GM18909 (cell line): ENCODE results near the gene CTNNBL1.

Experiments used
- ATAC-seq: cut with Tn5 transposase; IDR thresholded peaks from one replicate; pipeline ENCODE4 v1.9.1; 2021; ENCODE audit warnings: mild to moderate bottlenecking; ENCODE audit not compliant: unreplicated experiment, poor library complexity

CTNNBL1 gene

GRCh38 chr20:37773291-37773826 is 79.5 kb downstream of the CTNNBL1 start:
- no peak for ATAC-seq

GRCh38 chr20:37774156-37774555 is 80.3 kb downstream of the CTNNBL1 start:
- no peak for ATAC-seq

DNA sequence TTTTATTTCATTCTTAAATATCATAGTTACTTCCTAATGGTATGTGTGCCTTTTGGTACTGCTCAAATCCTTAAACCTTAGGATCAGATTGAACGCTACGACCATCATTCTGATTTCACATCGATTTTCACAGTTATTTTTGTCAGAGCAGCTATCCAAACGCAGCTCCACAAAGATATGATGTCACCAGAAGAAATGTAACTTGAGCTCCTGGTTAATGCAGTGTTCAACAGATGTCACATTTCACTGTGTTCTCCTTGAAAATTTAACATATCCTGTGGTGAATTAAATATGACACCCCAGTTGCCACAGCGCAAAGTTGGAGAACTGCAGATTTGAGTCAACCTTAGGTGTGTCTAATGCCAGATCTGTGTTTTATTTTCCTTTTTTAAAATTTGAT is 81.4 kb downstream of the CTNNBL1 start:
- no peak for ATAC-seq

DNA sequence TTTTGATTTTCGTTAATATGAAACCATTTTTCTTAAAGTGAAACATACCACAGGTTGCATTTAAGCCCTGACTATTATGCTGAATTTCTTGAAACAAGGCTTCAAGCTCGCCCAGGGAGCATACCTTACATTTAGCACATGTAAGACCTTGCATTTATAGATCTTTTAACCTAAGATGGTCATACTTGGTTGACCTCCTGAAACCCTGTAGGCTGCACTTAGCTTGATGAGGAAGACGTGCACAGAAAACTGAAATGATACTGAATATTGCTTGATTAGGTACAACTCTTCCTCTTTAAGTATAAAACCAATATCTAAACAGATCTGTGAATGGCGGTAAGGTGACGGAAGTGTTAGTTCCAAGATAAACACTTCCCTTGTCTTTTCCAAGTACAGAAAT is 82.2 kb downstream of the CTNNBL1 start:
- no peak for ATAC-seq

- no peak for ATAC-seq
Measured at GRCh38 chr20:37776526-37776925, 82.7 kb downstream of the CTNNBL1 start.

GRCh38 chr20:37777012-37777950 is 83.5 kb downstream of the CTNNBL1 start:
- no peak for ATAC-seq

DNA sequence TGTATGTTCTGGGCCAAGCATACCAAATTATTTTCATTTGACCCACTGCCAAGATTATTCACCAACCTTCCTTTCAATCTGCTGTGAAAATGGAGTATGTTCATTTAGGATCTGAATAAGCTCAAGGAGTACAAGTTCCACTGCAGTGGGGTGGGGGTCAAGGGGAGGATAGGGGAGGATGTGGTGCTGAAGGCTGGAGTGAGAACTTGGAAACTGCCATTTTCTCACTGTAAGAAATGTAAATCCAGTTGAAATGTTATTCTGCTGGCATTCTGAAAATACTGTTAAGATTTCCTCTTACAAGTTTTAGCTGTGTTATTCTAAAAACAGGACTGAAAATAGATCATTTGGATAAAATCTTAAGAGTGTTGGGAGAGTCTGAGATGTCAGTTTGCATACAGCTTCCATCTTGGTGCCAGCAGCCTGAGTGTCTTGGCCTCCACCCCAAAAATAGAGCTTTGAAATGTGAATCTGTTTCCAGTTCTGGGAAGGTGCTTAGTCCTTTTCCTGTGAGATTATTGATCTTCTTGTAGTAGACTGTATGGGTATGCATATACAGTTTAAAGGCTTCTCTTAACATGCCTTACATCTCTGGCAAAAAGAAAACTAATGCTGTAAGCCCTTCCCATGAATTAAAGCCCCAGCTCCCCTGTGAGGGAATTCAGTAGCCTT is 84.3 kb downstream of the CTNNBL1 start:
- no peak for ATAC-seq

DNA sequence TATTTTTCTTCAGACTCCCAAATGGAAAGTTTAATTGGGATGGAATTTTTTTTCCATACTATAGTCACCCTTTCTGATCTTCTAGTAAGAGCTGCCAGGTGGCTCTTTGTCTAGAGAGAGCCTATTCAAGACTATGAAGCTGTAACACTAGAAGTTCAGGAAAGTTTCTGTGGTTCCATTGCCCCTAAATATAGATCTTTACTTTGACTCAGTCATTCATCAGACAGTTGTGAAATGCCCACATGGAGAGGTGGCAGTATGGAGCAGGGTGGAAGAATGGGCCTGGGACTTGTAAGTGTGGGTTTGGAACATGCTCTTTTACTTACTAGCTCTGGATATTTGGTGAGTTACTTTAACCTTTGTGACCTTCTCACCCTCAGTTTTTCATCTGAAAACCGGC is 87.8 kb downstream of the CTNNBL1 start:
- ATAC-seq = no peak

GRCh38 chr20:37786043-37786442 is 92.2 kb downstream of the CTNNBL1 start:
- ATAC-seq = no peak

GRCh38 chr20:37789408-37789807 is 95.6 kb downstream of the CTNNBL1 start:
- no peak for ATAC-seq

- no peak for ATAC-seq
Measured at GRCh38 chr20:37790900-37791299, 97.1 kb downstream of the CTNNBL1 start.

- ATAC-seq = no peak
Measured at GRCh38 chr20:37796121-37796520, 102.3 kb downstream of the CTNNBL1 start.

DNA sequence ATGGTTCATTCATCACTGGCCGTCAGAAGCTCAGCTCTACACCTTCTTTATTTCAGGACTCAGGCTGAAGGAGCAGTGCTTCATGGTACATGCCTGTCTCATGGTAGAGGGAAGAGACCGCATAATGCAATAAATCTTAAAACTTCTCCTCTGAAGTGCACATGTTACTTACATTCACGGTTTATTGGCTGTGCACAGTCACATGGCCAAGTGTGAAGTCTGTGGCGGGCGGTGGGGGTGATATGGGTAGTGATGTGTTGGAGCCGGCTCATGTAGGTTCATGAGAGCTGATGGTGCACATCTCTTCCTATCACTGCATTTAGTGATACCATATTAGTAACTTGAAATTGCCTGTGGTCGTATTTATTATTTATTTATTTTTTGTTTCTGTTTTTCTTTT is 102.9 kb downstream of the CTNNBL1 start:
- no peak for ATAC-seq

GRCh38 chr20:37797669-37798175 is 103.9 kb downstream of the CTNNBL1 start:
- no peak for ATAC-seq

GRCh38 chr20:37798312-37798711 is 104.5 kb downstream of the CTNNBL1 start:
- no peak for ATAC-seq

GRCh38 chr20:37800618-37801017 is 106.8 kb downstream of the CTNNBL1 start:
- no peak for ATAC-seq

GRCh38 chr20:37801921-37802320 is 108.1 kb downstream of the CTNNBL1 start:
- no peak for ATAC-seq

DNA sequence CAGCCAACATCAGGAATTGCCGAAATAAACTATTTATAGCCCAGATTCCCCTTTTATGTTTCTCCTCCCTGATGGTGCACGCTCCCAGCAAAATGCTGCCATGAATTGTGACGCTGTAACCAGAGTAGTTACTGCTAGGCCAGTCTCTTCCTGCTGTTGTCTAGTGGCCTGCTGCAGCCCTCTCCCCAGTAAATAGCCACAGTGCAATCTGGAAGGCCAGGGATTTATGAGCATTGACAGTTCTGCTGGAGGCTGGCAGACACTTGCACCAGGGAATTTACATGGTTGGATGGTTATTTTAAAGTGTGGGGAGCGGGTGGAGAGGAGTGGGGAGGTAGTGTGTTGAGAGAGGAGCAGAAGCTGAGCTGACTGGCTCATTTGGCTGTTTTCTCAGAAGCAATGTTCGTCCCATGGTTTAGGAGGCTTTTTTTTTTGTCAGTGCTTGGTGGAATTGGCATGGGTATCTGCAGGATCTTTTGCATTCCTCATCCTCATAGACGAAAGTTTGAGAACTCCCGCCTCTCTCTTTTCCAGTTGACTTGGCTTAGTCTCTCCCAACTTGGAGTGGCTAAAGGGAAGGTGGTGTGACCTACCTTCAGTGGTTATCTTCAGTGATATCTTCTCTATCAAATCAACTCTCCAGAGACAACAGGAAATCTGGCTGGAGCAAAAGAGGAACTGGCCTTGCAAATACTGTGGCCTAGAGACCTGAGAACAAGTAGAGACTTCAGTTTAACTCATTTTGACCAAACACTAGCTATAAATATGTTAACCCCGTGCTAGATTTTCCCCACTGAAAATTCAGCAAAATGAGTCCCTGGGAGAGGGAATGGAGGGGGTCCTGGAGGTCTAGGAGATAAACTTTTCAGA is 109.8 kb downstream of the CTNNBL1 start:
- peak; percentile 57 for ATAC-seq

- ATAC-seq = peak; percentile 76
Measured at GRCh38 chr20:37804584-37805566, 111.0 kb downstream of the CTNNBL1 start.
